K562 (cell line): ENCODE results near the gene SLC24A3. TPM values are rescaled to one million over a fixed set of nuclear protein-coding genes. Genes with fewer than 3 reads are reported as not detected.

ENCODE experiments used
- ATAC-seq: fragments of 200-7000 bp; cut with Tn5 transposase; 3 replicates; pipeline ENCODE4 v1.9.1; 2020; ENCODE audit warnings: moderate library complexity
- BruUV-seq: library from RNA; stranded (reverse); fragments of 400-500 nt; replicated peaks from 2 replicates; lab custom pipeline; 2021; lab: Mats Ljungman, UMichigan
- CTCF ChIA-PET: fragments of 300-600 bp; formaldehyde crosslinking; extraction: SDS; loops from one replicate; lab custom pipeline; 2021; ENCODE audit warnings: low intra/inter-chr PET ratio; lab: Yijun Ruan, JAX
- POLR2A ChIA-PET: fragments of 300-600, 350-650 bp; sonication (Branson Sonifier 250); formaldehyde crosslinking; extraction: SDS; loops from one replicate; lab custom pipeline; 2021; ENCODE audit warnings: antibody characterized with exemption, inconsistent platforms; lab: Yijun Ruan, JAX
- DNase-seq, 4 experiments: peaks; one replicate each; pipeline versions ENCODE4 v3.0.0 to v3.0.0-alpha.2; 2011 to 2018; ENCODE audit warnings: low spot score in 3 of 4, mixed read lengths in 3 of 4; ENCODE audit errors: extremely low read depth in 1 of 4
- FAIRE-seq: peaks from 2 replicates; lab custom pipeline; 2011; peaks lifted over from hg19 to GRCh38; lab: Jason Lieb, UNC
- H2AFZ ChIP-seq: 2 replicates; pipeline ENCODE4 v1.6.0; 2011; ENCODE audit warnings: low read depth, low read length, control low read depth, inconsistent platforms
- H3K27ac ChIP-seq: fragments of 200-600 bp; 3 replicates; pipeline ENCODE4 v1.8.0; 2011; ENCODE audit warnings: low read depth, mild to moderate bottlenecking, control low read depth, inconsistent platforms, low read length, moderate library complexity, mixed read lengths; ENCODE audit errors: extremely low read depth
- H3K27me3 ChIP-seq, 2 experiments: fragments of 300-600 bp in 1 of 2; 2 replicates in 1 of 2; 3 replicates in 1 of 2; pipeline versions ENCODE4 v1.6.0 to v1.8.0; 2011; ENCODE audit warnings: inconsistent platforms in 2 of 2, low read length in 2 of 2, mild to moderate bottlenecking in 1 of 2, mixed read lengths in 1 of 2, moderate library complexity in 1 of 2; ENCODE audit not compliant: control insufficient read depth in 2 of 2, insufficient read depth in 2 of 2
- H3K36me3 ChIP-seq: fragments of 300-600 bp; 3 replicates; pipeline ENCODE4 v1.8.0; 2011; ENCODE audit warnings: mild to moderate bottlenecking, low read length, inconsistent platforms; ENCODE audit not compliant: control insufficient read depth, insufficient read depth
- H3K4me1 ChIP-seq, 2 experiments: fragments of 200-600 bp in 1 of 2; replicated peaks in 1 of 2; 2 replicates in 1 of 2; 3 replicates in 1 of 2; pipeline versions ENCODE4 v1.5.1 to v1.8.0; 2011; ENCODE audit warnings: inconsistent platforms in 2 of 2, low read length in 2 of 2, mild to moderate bottlenecking in 1 of 2, mixed read lengths in 1 of 2, moderate library complexity in 1 of 2; ENCODE audit not compliant: control insufficient read depth in 2 of 2, insufficient read depth in 2 of 2
- H3K4me2 ChIP-seq: 2 replicates; pipeline ENCODE4 v1.6.1; 2011; ENCODE audit warnings: low read length, control low read depth, inconsistent platforms, mixed read lengths; ENCODE audit not compliant: insufficient read depth
- H3K4me3 ChIP-seq: fragments of 200-600 bp; sonication (generic), shearing (Covaris generic); 2 replicates; pipeline ENCODE4 v1.5.1; 2016; ENCODE audit warnings: control low read depth, inconsistent platforms
- H3K79me2 ChIP-seq: fragments of 200-600 bp; 3 replicates; pipeline ENCODE4 v1.8.0; 2011; ENCODE audit warnings: low read length, inconsistent platforms; ENCODE audit not compliant: control insufficient read depth, insufficient read depth
- H3K9ac ChIP-seq, 2 experiments: 2 replicates each; pipeline versions ENCODE4 v1.6.0 to v1.6.1; 2011; ENCODE audit warnings: low read depth in 2 of 2, low read length in 2 of 2, control low read depth in 1 of 2, inconsistent platforms in 1 of 2, mild to moderate bottlenecking in 1 of 2, mixed read lengths in 1 of 2; ENCODE audit not compliant: insufficient read depth in 1 of 2
- H3K9me1 ChIP-seq: one replicate; pipeline ENCODE4 v1.6.0; 2011; ENCODE audit warnings: inconsistent platforms, mild to moderate bottlenecking, low read length, moderate library complexity; ENCODE audit not compliant: control insufficient read depth, insufficient read depth
- H3K9me3 ChIP-seq: replicated peaks from 2 replicates; pipeline ENCODE4 v1.5.1; 2011; ENCODE audit warnings: low read depth, low read length, inconsistent platforms; ENCODE audit not compliant: control insufficient read depth, insufficient read depth
- H4K20me1 ChIP-seq: replicated peaks from 2 replicates; pipeline ENCODE4 v1.6.1; 2011; ENCODE audit warnings: low read length, inconsistent platforms, mixed read lengths; ENCODE audit not compliant: control insufficient read depth, insufficient read depth
- ARID1B ChIP-seq: fragments of 450-650 bp; IDR thresholded peaks from 2 replicates; pipeline ENCODE4 v1.6.1; 2016; ENCODE audit warnings: antibody characterized with exemption, mild to moderate bottlenecking, inconsistent platforms
- ELF2 ChIP-seq: fragments of 250-450 bp; sonication (Bioruptor Pico); IDR thresholded peaks from 2 replicates; pipeline ENCODE4 v1.5.0; 2021; ENCODE audit warnings: mild to moderate bottlenecking
- ELF4 ChIP-seq: fragments of 450-650 bp; formaldehyde crosslinking; IDR thresholded peaks from 2 replicates; pipeline ENCODE4 v1.4.0; 2022; ENCODE audit warnings: missing genetic modification characterization
- REST ChIP-seq, 2 experiments: fragments of 450-650 bp; formaldehyde crosslinking in 1 of 2; IDR thresholded peaks; 2 replicates each; pipeline versions ENCODE4 v1.4.0 to v1.6.1; 2014 to 2020; ENCODE audit warnings: mild to moderate bottlenecking in 2 of 2, borderline replicate concordance in 1 of 2, low read depth in 1 of 2
- WGBS: fragments of 100-300 bp; shearing (Covaris generic); methylation state at CpG from one replicate; pipeline ENCODE4 v1.1.6; 2016; ENCODE audit warnings: low coverage, mixed read lengths; ENCODE audit not compliant: insufficient coverage; ENCODE audit errors: missing lambda C conversion rate; 5-methylcytosine and 5-hydroxymethylcytosine counted together
- in situ Hi-C: fragments of 300-500 bp; cut with MboI; formaldehyde crosslinking; loops from 4 replicates; pipeline ENCODE4 v1.15.0; 2018; ENCODE audit warnings: inconsistent platforms, mixed read lengths
- intact Hi-C: fragments of 100-400 bp; cut with micrococcal nuclease; formaldehyde crosslinking; loops from 2 replicates; pipeline ENCODE4 v1.14.2; 2022
- polyA plus RNA-seq, 8 experiments: library from polyadenylated mRNA; depleted of rRNA in 4 of 8; stranded (reverse) in 5 of 8; unstranded in 3 of 8; fragments of >200 nt; fragmentation: Nextera tagmentation in 2 of 8; fragmentation: Illumina TruSeq in 1 of 8; extraction: Ambion mirVana in 2 of 8; extraction: Trizol in 1 of 8; gene quantifications; 2 replicates each; pipeline versions ENCODE4 v1.2.1 to v1.2.3, GENCODE V29; 2011 to 2014; ENCODE audit warnings: inconsistent platforms in 1 of 8, missing spikeins in 1 of 8
- total RNA-seq, 7 experiments: library from RNA; depleted of rRNA in 6 of 7; stranded (reverse); fragments of >200 nt in 6 of 7; fragmentation: Illumina TruSeq in 2 of 7; extraction: Trizol in 2 of 7; gene quantifications; 2 replicates each; pipeline versions ENCODE4 v1.2.1 to v1.2.3, GENCODE V29; 2011 to 2021; ENCODE audit warnings: low replicate concordance in 1 of 7

Gene SLC24A3
- total and polyA plus RNA-seq, 9 of the 15 experiments (the other 6 are each of a cell fraction or from before 2014, with no cell fraction given): not detected

GRCh38 chr20:19427480-19427879 lies 215.0 kb downstream of the SLC24A3 start (continued):
- TF ChIP-seq REST (IDR thresholded peaks at IDR 0.05; ENCODE audit: borderline replicate concordance) (no peak), REST (CRISPR knock-in tag; IDR thresholded peaks at IDR 0.05; ENCODE audit: low read depth) (no peak)
- TF ChIP-seq, all 486 proteins: peak for 0

- no peak overlapping the region for H3K4me3 ChIP-seq
- H3K36me3 ChIP-seq: no peaks in the 10 kb centered on the region
- H3K4me1 ChIP-seq: no peaks in the 10 kb centered on the region; a peak in 1 of 5 replicates
- H3K4me2 ChIP-seq: no peak overlapping the region
- H4K20me1 ChIP-seq: no peaks in the 10 kb centered on the region
- TF ChIP-seq ARID1B (no peak), ELF4 (CRISPR knock-in tag) (no peak), ELF2 (no peak)
- ATAC-seq (no peak), FAIRE-seq (no peak), DNase-seq (no peak)
- no peaks in the 10 kb centered on the region for H3K9me3 ChIP-seq
- ChIA-PET CTCF (no interaction called here), POLR2A (no interaction called here)
- peaks cover 0 to 7% of the 10 kb centered on the region in 2 experiments; a peak in 2 of 5 replicates for H3K27me3 ChIP-seq
- no peaks in the 10 kb centered on the region for H3K9me1 ChIP-seq
- intact Hi-C loops (no loop called here), in situ Hi-C loops (no loop called here)
- 0% methylated on average over 7 of the region's 7 CpGs for WGBS
- no peaks in the 10 kb centered on the region for H3K79me2 ChIP-seq
- no peak overlapping the region for H2AFZ ChIP-seq
- no peak overlapping the region for H3K9ac ChIP-seq
- no TSS peak for BruUV-seq
- no peak overlapping the region for H3K27ac ChIP-seq
Measured at GRCh38 chr20:19427913-19428312, 215.5 kb downstream of the SLC24A3 start.
